Germinal center (tissue), 1 donor: ENCODE data around the gene TMEM132D.

Experiments used
- DNase-seq: peaks from one replicate; pipeline ENCODE4 v3.0.0; 2012; ENCODE audit warnings: mixed read lengths, low spot score

Gene TMEM132D

GRCh38 chr12:129873111-129873832 is 30.6 kb downstream of the TMEM132D start:
- DNase-seq, result no peak

GRCh38 chr12:129871991-129872972 is 31.5 kb downstream of the TMEM132D start:
- no peak for DNase-seq

- DNase-seq, result no peak
These were observed 33.0 kb downstream of the TMEM132D start for GRCh38 chr12:129870796-129871195.

- DNase-seq, result no peak
These were observed 33.7 kb downstream of the TMEM132D start for GRCh38 chr12:129870136-129870535.

- DNase-seq, result no peak
These were observed 35.2 kb downstream of the TMEM132D start for GRCh38 chr12:129868575-129868974.

GRCh38 chr12:129863938-129864337 is 39.9 kb downstream of the TMEM132D start:
- no peak for DNase-seq

- no peak for DNase-seq
These were observed 41.2 kb downstream of the TMEM132D start for GRCh38 chr12:129862561-129863175.

- DNase-seq, result no peak
These were observed 41.9 kb downstream of the TMEM132D start for GRCh38 chr12:129861951-129862350.

- no peak for DNase-seq
These were observed 49.2 kb downstream of the TMEM132D start for GRCh38 chr12:129854591-129854990.

GRCh38 chr12:129851296-129851695 is 52.5 kb downstream of the TMEM132D start:
- no peak for DNase-seq

GRCh38 chr12:129848876-129849275 is 54.9 kb downstream of the TMEM132D start:
- DNase-seq, result no peak

- DNase-seq, result no peak
These were observed 56.8 kb downstream of the TMEM132D start for GRCh38 chr12:129847063-129847462.

- DNase-seq, result no peak
These were observed 59.1 kb downstream of the TMEM132D start for GRCh38 chr12:129844662-129845220.

- no peak for DNase-seq
These were observed 62.6 kb downstream of the TMEM132D start for GRCh38 chr12:129841251-129841650.

- DNase-seq, result no peak
These were observed 63.5 kb downstream of the TMEM132D start for GRCh38 chr12:129840145-129840884.

GRCh38 chr12:129839679-129840078 is 64.1 kb downstream of the TMEM132D start:
- no peak for DNase-seq

- DNase-seq, result no peak
These were observed 72.5 kb downstream of the TMEM132D start for GRCh38 chr12:129831294-129831693.

- no peak for DNase-seq
These were observed 73.0 kb downstream of the TMEM132D start for GRCh38 chr12:129830796-129831195.

GRCh38 chr12:129827866-129828384 is 75.9 kb downstream of the TMEM132D start:
- DNase-seq, result no peak

GRCh38 chr12:129827102-129827865 is 76.5 kb downstream of the TMEM132D start:
- DNase-seq, result no peak
